GM23338 (cell line): ENCODE results near the gene ZNF483. TPM values are rescaled to one million over a fixed set of nuclear protein-coding genes. Genes with fewer than 3 reads are reported as not detected.
A peak's percentile ranks its signal among the peaks of the same experiment; 100 is the strongest.

Experiments
- ATAC-seq: fragments of 200-7000 bp; cut with Tn5 transposase; 3 replicates; pipeline ENCODE4 v1.9.1; 2020
- DNase-seq: peaks from one replicate; pipeline ENCODE4 v3.0.0-alpha.2; 2015; ENCODE audit warnings: low spot score
- H2AFZ ChIP-seq: fragments of 200-600 bp; sonication (generic); 2 replicates; pipeline ENCODE4 v1.8.0; 2016; ENCODE audit warnings: antibody characterized with exemption, mild to moderate bottlenecking, moderate library complexity
- H3F3A ChIP-seq: fragments of 200-600 bp; sonication (generic); replicated peaks from 2 replicates; pipeline ENCODE4 v1.8.0; 2017; ENCODE audit warnings: antibody characterized with exemption, mixed run types, low read depth
- H3K27ac ChIP-seq: fragments of 200-600 bp; sonication (generic); 2 replicates; pipeline ENCODE4 v1.6.1; 2016; ENCODE audit warnings: low read depth
- H3K27me3 ChIP-seq: fragments of 200-600 bp; sonication (generic); 2 replicates; pipeline ENCODE4 v1.8.0; 2016; ENCODE audit warnings: mild to moderate bottlenecking, mixed run types, moderate library complexity; ENCODE audit not compliant: insufficient read depth
- H3K36me3 ChIP-seq: fragments of 200-600 bp; sonication (generic); 2 replicates; pipeline ENCODE4 v1.8.0; 2016; ENCODE audit warnings: mild to moderate bottlenecking; ENCODE audit not compliant: insufficient read depth
- H3K4me1 ChIP-seq: fragments of 200-600 bp; sonication (generic); 2 replicates; pipeline ENCODE4 v1.8.0; 2016; ENCODE audit warnings: mild to moderate bottlenecking, moderate library complexity; ENCODE audit not compliant: insufficient read depth
- H3K4me2 ChIP-seq: fragments of 200-600 bp; sonication (generic); 2 replicates; pipeline ENCODE4 v1.7.1; 2017; ENCODE audit warnings: mixed run types
- H3K4me3 ChIP-seq: fragments of 200-600 bp; sonication (generic); 2 replicates; pipeline ENCODE4 v1.6.1; 2016; ENCODE audit warnings: mixed run types
- H3K79me2 ChIP-seq: fragments of 200-600 bp; sonication (generic); replicated peaks from 2 replicates; pipeline ENCODE4 v1.8.0; 2017; ENCODE audit warnings: mild to moderate bottlenecking; ENCODE audit not compliant: insufficient read depth
- H3K9me2 ChIP-seq: fragments of 200-600 bp; sonication (generic); 2 replicates; pipeline ENCODE4 v1.8.0; 2017; ENCODE audit not compliant: insufficient read depth
- H4K20me1 ChIP-seq: fragments of 200-600 bp; sonication (generic); replicated peaks from 2 replicates; pipeline ENCODE4 v1.8.0; 2017; ENCODE audit warnings: mild to moderate bottlenecking; ENCODE audit not compliant: insufficient read depth
- H3K27ac Mint-ChIP-seq: 2 replicates; pipeline ENCODE4 v1.8.0; 2020; ENCODE audit warnings: inconsistent platforms, mild to moderate bottlenecking, moderate library complexity, mixed read lengths
- H3K27me3 Mint-ChIP-seq: 3 replicates; pipeline ENCODE4 v1.8.0; 2022; ENCODE audit warnings: low read depth, mild to moderate bottlenecking, moderate library complexity, mixed read lengths, inconsistent platforms; ENCODE audit not compliant: insufficient read depth, poor library complexity
- H3K36me3 Mint-ChIP-seq: 3 replicates; pipeline ENCODE4 v1.8.0; 2021; ENCODE audit warnings: low read depth, mild to moderate bottlenecking, inconsistent platforms, moderate library complexity, mixed read lengths
- H3K4me1 Mint-ChIP-seq: 3 replicates; pipeline ENCODE4 v1.8.0; 2020; ENCODE audit warnings: mild to moderate bottlenecking, inconsistent platforms, mixed read lengths
- H3K4me3 Mint-ChIP-seq: 3 replicates; pipeline ENCODE4 v1.8.0; 2021; ENCODE audit warnings: moderate library complexity, mild to moderate bottlenecking, inconsistent platforms, mixed read lengths
- H3K9me3 Mint-ChIP-seq: 3 replicates; pipeline ENCODE4 v1.8.0; 2020; ENCODE audit warnings: moderate library complexity, mild to moderate bottlenecking, inconsistent platforms, mixed read lengths
- CREB1 ChIP-seq: fragments of 250-450 bp; sonication (Bioruptor Pico); IDR thresholded peaks from 2 replicates; pipeline ENCODE4 v1.5.0; 2020; ENCODE audit warnings: low read depth, mild to moderate bottlenecking, moderate library complexity
- EZH2phosphoT487 ChIP-seq: fragments of 200-600 bp; sonication (generic); IDR thresholded peaks from one replicate; pipeline ENCODE4 v1.8.1; 2018; ENCODE audit warnings: antibody characterized with exemption; ENCODE audit not compliant: unreplicated experiment
- JUNB ChIP-seq: IDR thresholded peaks from one replicate; pipeline ENCODE4 v1.6.1; 2016; ENCODE audit warnings: antibody characterized with exemption; ENCODE audit not compliant: unreplicated experiment
- NANOG ChIP-seq: IDR thresholded peaks from 2 replicates; pipeline ENCODE4 v1.6.1; 2016; ENCODE audit warnings: antibody characterized with exemption, borderline replicate concordance
- POLR2AphosphoS5 ChIP-seq: IDR thresholded peaks from 2 replicates; pipeline ENCODE4 v1.6.1; 2016; ENCODE audit warnings: antibody characterized with exemption, low read depth
- ZNF331 ChIP-seq: fragments of 250-450 bp; sonication (Bioruptor Pico); IDR thresholded peaks from 2 replicates; pipeline ENCODE4 v1.5.0; 2020; ENCODE audit warnings: low read depth, mild to moderate bottlenecking, moderate library complexity
- long read RNA-seq: library from polyadenylated mRNA; unstranded; transcript quantifications from one replicate; pipeline ENCODE4 v2.0.0, GENCODE V29; 2020; ENCODE audit not compliant: unreplicated experiment
- polyA plus RNA-seq: library from polyadenylated mRNA; unstranded; fragments of >200 nt; fragmentation: Nextera tagmentation; extraction: Ambion mirVana; gene quantifications from 2 replicates; pipeline ENCODE4 v1.2.1, GENCODE V29; 2016
- total RNA-seq: library from RNA; depleted of rRNA; stranded (reverse); fragments of >200 nt; shearing (Covaris generic); gene quantifications from 2 replicates; pipeline ENCODE4 v1.2.3, GENCODE V29; 2014; rRNA removed
- TF ChIP-seq, protein P1 (sequence below): IDR thresholded peaks from 2 replicates; pipeline ENCODE4 v1.6.1; 2016; ENCODE audit warnings: antibody characterized with exemption
- TF ChIP-seq, protein P2 (sequence below): fragments of 250-450 bp; sonication (Bioruptor Pico); IDR thresholded peaks from 2 replicates; pipeline ENCODE4 v1.5.0; 2020; ENCODE audit warnings: mild to moderate bottlenecking, moderate library complexity

Gene ZNF483
- total RNA-seq (84.5 and 112 TPM in 2 replicates), polyA plus RNA-seq (8.0 and 9.7 TPM in 2 replicates)
- long read RNA-seq, transcript ZNF483-201 (6 exons, 3,655 nt), result major isoform, 5 of 12 reads
- long read RNA-seq, partial matches to known transcripts, result 0 of 12 reads
- long read RNA-seq, other reads (novel, unspliced or antisense), result 3 of 12 reads

DNA sequence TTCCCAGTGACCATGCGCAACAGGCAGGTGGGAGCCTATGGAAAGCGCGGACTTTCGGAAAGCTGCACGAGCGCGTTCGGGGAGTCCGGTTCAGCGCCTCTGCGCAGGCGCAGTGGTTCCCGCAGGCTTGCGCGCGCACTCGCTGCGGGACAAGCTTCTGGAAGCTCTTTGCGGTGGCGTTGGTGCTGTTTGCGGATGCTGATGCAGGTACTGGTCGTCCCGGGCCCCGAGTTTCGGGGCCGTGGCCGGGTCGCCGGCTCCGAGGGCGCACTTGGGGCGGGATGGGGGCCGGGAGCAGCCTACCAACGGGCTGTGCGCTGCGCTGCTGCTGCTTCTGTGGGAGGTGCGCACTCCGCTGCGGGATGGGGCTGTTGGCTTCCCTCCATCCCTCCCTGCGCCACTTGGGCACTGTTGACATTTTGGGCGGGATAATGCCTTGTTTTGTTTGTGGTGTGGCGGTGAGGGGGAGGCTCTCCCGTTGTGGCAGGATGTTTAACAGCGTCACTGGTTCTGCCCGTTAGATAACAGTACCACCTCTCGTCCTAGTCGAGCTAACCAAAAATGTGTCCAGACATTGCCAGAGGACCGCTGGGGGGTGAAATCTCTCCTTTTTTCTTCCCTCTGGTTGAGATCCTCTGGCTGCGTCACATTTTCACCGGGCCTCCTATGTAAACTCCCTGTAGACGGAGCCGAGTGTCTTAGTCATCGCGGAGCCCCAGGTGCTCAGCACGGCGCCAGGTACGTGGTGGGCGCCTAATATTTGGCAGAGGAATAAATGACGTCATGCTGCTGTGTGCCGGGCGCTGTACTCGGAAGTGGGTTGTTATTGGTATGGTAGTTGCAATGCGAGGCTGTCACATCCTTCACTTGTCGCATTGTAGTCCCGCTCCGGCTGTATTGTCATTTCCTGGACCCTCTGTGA lies at the start of gene ZNF483:
ZNF483 (plus strand) TSS at position 124 of the 922 bp plus-strand sequence. CDS start 2,217 bp downstream, outside the sequence.
- H3K4me3 Mint-ChIP-seq, result peak within 1 kb of the TSS; percentile 96
- DNase-seq (peak; percentile 94), ATAC-seq (peak; percentile 81)
- Histone ChIP-seq H3K4me3 (peak within 1 kb of the TSS; percentile 83), H3K79me2 (peaks cover 35% of the 10 kb centered on the region), H4K20me1 (no peaks in the 10 kb centered on the region), H3F3A (peaks cover 27% of the 10 kb centered on the region), H3K27ac (no peak within 1 kb of the TSS), H2AFZ (peak within 1 kb of the TSS; percentile 78), H3K4me2 (peak within 1 kb of the TSS; percentile 97), H3K27me3 (no peaks in the 10 kb centered on the region), H3K36me3 (peaks cover 10% of the 10 kb centered on the region), H3K4me1 (peaks cover 46% of the 10 kb centered on the region), H3K9me2 (no peaks in the 10 kb centered on the region)
- H3K9me3 Mint-ChIP-seq, result no peaks in the 10 kb centered on the region
- TF ChIP-seq CREB1 (peak; percentile 83), POLR2AphosphoS5 (peak; percentile 74)
- TF ChIP-seq, protein P1, sequence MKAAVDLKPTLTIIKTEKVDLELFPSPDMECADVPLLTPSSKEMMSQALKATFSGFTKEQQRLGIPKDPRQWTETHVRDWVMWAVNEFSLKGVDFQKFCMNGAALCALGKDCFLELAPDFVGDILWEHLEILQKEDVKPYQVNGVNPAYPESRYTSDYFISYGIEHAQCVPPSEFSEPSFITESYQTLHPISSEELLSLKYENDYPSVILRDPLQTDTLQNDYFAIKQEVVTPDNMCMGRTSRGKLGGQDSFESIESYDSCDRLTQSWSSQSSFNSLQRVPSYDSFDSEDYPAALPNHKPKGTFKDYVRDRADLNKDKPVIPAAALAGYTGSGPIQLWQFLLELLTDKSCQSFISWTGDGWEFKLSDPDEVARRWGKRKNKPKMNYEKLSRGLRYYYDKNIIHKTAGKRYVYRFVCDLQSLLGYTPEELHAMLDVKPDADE, result no peak
- H3K4me1 Mint-ChIP-seq, result peaks cover 58% of the 10 kb centered on the region
- peaks cover 13% of the 10 kb centered on the region for H3K27me3 Mint-ChIP-seq
- H3K27ac Mint-ChIP-seq, result peak within 1 kb of the TSS; percentile 95
- H3K36me3 Mint-ChIP-seq, result peaks cover 30% of the 10 kb centered on the region

DNA sequence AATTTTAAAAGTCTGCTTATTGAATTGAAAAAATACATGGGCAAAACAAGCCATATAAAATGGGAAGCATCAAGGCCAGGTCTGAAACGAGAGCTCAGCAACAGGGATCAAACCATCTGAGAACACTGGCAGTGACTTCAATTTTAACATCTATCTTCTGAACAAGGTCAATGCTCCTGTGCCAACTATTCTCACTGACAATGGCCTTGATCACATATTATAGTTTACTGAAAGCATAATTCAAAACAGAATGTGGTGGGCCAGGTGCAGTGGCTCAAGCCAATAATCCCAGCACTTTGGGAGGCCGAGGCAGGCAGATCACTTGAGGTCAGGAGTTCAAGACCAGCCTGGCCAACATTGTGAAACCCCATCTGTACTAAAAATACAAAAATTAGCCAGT lies 49.8 kb upstream of the ZNF483 start:
- DNase-seq, result no peak
- Histone ChIP-seq H2AFZ (no peak overlapping the region), H3K27me3 (no peaks in the 10 kb centered on the region), H4K20me1 (peaks cover 16% of the 10 kb centered on the region; the same call in 1 of the 2 replicates), H3K9me2 (no peaks in the 10 kb centered on the region), H3K36me3 (no peaks in the 10 kb centered on the region), H3K4me1 (peaks cover 28% of the 10 kb centered on the region), H3K79me2 (peaks cover 100% of the 10 kb centered on the region), H3K4me3 (no peak overlapping the region), H3F3A (no peaks in the 10 kb centered on the region), H3K27ac (no peak overlapping the region), H3K4me2 (no peak overlapping the region; the same call in 1 of the 2 replicates)
- Mint-ChIP-seq H3K36me3 (peaks cover 2% of the 10 kb centered on the region; the same call in 1 of the 3 replicates), H3K9me3 (no peaks in the 10 kb centered on the region), H3K27me3 (peaks cover 5% of the 10 kb centered on the region), H3K27ac (no peak overlapping the region), H3K4me1 (peaks cover 40% of the 10 kb centered on the region), H3K4me3 (no peak overlapping the region)
- ATAC-seq, result no peak
- TF ChIP-seq, protein P2, sequence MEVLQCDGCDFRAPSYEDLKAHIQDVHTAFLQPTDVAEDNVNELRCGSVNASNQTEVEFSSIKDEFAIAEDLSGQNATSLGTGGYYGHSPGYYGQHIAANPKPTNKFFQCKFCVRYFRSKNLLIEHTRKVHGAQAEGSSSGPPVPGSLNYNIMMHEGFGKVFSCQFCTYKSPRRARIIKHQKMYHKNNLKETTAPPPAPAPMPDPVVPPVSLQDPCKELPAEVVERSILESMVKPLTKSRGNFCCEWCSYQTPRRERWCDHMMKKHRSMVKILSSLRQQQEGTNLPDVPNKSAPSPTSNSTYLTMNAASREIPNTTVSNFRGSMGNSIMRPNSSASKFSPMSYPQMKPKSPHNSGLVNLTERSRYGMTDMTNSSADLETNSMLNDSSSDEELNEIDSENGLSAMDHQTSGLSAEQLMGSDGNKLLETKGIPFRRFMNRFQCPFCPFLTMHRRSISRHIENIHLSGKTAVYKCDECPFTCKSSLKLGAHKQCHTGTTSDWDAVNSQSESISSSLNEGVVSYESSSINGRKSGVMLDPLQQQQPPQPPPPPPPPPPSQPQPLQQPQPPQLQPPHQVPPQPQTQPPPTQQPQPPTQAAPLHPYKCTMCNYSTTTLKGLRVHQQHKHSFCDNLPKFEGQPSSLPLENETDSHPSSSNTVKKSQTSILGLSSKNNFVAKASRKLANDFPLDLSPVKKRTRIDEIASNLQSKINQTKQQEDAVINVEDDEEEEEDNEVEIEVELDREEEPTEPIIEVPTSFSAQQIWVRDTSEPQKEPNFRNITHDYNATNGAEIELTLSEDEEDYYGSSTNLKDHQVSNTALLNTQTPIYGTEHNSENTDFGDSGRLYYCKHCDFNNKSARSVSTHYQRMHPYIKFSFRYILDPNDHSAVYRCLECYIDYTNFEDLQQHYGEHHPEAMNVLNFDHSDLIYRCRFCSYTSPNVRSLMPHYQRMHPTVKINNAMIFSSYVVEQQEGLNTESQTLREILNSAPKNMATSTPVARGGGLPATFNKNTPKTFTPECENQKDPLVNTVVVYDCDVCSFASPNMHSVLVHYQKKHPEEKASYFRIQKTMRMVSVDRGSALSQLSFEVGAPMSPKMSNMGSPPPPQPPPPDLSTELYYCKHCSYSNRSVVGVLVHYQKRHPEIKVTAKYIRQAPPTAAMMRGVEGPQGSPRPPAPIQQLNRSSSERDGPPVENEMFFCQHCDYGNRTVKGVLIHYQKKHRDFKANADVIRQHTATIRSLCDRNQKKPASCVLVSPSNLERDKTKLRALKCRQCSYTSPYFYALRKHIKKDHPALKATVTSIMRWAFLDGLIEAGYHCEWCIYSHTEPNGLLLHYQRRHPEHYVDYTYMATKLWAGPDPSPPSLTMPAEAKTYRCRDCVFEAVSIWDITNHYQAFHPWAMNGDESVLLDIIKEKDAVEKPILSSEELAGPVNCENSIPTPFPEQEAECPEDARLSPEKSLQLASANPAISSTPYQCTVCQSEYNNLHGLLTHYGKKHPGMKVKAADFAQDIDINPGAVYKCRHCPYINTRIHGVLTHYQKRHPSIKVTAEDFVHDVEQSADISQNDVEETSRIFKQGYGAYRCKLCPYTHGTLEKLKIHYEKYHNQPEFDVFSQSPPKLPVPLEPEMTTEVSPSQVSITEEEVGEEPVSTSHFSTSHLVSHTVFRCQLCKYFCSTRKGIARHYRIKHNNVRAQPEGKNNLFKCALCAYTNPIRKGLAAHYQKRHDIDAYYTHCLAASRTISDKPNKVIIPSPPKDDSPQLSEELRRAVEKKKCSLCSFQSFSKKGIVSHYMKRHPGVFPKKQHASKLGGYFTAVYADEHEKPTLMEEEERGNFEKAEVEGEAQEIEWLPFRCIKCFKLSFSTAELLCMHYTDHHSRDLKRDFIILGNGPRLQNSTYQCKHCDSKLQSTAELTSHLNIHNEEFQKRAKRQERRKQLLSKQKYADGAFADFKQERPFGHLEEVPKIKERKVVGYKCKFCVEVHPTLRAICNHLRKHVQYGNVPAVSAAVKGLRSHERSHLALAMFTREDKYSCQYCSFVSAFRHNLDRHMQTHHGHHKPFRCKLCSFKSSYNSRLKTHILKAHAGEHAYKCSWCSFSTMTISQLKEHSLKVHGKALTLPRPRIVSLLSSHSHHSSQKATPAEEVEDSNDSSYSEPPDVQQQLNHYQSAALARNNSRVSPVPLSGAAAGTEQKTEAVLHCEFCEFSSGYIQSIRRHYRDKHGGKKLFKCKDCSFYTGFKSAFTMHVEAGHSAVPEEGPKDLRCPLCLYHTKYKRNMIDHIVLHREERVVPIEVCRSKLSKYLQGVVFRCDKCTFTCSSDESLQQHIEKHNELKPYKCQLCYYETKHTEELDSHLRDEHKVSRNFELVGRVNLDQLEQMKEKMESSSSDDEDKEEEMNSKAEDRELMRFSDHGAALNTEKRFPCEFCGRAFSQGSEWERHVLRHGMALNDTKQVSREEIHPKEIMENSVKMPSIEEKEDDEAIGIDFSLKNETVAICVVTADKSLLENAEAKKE, result no peak
- TF ChIP-seq NANOG (no peak), EZH2phosphoT487 (no peak), ZNF331 (CRISPR knock-in tag) (no peak), CREB1 (no peak), JUNB (no peak)
- TF ChIP-seq, protein P1, result no peak
